Measurements from ENCODE around the gene TEX2. TPM values are rescaled to one million over a fixed set of nuclear protein-coding genes. Genes with fewer than 3 reads are reported as not detected.

TEX2 gene
- total and polyA plus RNA-seq, 2 experiments from 2014 or later, result 7.5 to 17.7 TPM

DNA sequence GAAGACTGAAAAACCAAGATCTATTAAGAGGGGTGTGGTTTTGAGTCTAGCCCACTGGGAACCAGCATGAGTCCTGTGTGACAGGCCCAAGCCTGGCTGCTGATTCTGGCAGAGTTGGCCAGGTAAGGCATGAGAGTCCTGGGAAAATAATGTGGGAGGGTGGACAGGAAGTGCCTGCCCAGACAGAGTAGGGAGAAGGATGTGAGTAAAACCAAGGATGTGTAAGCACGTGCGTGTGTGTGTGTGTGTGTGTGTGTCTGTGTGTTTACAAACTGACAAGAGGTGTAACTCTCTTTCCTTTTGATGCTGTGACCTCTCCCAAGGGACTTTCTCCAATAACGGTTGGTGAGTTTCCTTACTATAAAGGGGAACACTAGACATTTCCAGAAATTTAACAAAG lies 15.6 kb upstream of the TEX2 start:
- no peaks in the 10 kb centered on the region for H3K4me1 Mint-ChIP-seq
- Histone ChIP-seq H3K4me3 (no peak overlapping the region), H3K4me1 (ENCODE audit: insufficient read depth) (no peaks in the 10 kb centered on the region), H3F3A (replicated peaks; ENCODE audit: low read depth) (no peaks in the 10 kb centered on the region), H4K20me1 (replicated peaks; ENCODE audit: insufficient read depth) (no peaks in the 10 kb centered on the region; the same call in none of the 2 replicates), H3K27me3 (ENCODE audit: insufficient read depth) (no peaks in the 10 kb centered on the region), H2AFZ (peak overlapping the region; percentile 18; the same call in 1 of the 2 replicates), H3K4me2 (no peak overlapping the region), H3K9me2 (ENCODE audit: insufficient read depth) (no peaks in the 10 kb centered on the region), H3K36me3 (ENCODE audit: insufficient read depth) (no peaks in the 10 kb centered on the region), H3K79me2 (replicated peaks; ENCODE audit: insufficient read depth) (no peaks in the 10 kb centered on the region), H3K27ac (ENCODE audit: low read depth) (no peak overlapping the region)
- no peaks in the 10 kb centered on the region; the same call in 2 of the 3 replicates for H3K9me3 Mint-ChIP-seq
- ATAC-seq, result no peak
- no peak for DNase-seq (ENCODE audit: low spot score)
- no peak for TF ChIP-seq CREB1 (CRISPR knock-in tag; IDR thresholded peaks at IDR 0.05; ENCODE audit: low read depth)
- TF ChIP-seq, protein P1, sequence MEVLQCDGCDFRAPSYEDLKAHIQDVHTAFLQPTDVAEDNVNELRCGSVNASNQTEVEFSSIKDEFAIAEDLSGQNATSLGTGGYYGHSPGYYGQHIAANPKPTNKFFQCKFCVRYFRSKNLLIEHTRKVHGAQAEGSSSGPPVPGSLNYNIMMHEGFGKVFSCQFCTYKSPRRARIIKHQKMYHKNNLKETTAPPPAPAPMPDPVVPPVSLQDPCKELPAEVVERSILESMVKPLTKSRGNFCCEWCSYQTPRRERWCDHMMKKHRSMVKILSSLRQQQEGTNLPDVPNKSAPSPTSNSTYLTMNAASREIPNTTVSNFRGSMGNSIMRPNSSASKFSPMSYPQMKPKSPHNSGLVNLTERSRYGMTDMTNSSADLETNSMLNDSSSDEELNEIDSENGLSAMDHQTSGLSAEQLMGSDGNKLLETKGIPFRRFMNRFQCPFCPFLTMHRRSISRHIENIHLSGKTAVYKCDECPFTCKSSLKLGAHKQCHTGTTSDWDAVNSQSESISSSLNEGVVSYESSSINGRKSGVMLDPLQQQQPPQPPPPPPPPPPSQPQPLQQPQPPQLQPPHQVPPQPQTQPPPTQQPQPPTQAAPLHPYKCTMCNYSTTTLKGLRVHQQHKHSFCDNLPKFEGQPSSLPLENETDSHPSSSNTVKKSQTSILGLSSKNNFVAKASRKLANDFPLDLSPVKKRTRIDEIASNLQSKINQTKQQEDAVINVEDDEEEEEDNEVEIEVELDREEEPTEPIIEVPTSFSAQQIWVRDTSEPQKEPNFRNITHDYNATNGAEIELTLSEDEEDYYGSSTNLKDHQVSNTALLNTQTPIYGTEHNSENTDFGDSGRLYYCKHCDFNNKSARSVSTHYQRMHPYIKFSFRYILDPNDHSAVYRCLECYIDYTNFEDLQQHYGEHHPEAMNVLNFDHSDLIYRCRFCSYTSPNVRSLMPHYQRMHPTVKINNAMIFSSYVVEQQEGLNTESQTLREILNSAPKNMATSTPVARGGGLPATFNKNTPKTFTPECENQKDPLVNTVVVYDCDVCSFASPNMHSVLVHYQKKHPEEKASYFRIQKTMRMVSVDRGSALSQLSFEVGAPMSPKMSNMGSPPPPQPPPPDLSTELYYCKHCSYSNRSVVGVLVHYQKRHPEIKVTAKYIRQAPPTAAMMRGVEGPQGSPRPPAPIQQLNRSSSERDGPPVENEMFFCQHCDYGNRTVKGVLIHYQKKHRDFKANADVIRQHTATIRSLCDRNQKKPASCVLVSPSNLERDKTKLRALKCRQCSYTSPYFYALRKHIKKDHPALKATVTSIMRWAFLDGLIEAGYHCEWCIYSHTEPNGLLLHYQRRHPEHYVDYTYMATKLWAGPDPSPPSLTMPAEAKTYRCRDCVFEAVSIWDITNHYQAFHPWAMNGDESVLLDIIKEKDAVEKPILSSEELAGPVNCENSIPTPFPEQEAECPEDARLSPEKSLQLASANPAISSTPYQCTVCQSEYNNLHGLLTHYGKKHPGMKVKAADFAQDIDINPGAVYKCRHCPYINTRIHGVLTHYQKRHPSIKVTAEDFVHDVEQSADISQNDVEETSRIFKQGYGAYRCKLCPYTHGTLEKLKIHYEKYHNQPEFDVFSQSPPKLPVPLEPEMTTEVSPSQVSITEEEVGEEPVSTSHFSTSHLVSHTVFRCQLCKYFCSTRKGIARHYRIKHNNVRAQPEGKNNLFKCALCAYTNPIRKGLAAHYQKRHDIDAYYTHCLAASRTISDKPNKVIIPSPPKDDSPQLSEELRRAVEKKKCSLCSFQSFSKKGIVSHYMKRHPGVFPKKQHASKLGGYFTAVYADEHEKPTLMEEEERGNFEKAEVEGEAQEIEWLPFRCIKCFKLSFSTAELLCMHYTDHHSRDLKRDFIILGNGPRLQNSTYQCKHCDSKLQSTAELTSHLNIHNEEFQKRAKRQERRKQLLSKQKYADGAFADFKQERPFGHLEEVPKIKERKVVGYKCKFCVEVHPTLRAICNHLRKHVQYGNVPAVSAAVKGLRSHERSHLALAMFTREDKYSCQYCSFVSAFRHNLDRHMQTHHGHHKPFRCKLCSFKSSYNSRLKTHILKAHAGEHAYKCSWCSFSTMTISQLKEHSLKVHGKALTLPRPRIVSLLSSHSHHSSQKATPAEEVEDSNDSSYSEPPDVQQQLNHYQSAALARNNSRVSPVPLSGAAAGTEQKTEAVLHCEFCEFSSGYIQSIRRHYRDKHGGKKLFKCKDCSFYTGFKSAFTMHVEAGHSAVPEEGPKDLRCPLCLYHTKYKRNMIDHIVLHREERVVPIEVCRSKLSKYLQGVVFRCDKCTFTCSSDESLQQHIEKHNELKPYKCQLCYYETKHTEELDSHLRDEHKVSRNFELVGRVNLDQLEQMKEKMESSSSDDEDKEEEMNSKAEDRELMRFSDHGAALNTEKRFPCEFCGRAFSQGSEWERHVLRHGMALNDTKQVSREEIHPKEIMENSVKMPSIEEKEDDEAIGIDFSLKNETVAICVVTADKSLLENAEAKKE (CRISPR knock-in tag; IDR thresholded peaks at IDR 0.05), result no peak
- no peak for TF ChIP-seq ETS1 (IDR thresholded peaks at IDR 0.05)
- TF ChIP-seq REST (IDR thresholded peaks at IDR 0.05; ENCODE audit: unreplicated experiment), result no peak
- TF ChIP-seq EZH2phosphoT487 (IDR thresholded peaks at IDR 0.05; ENCODE audit: unreplicated experiment), result no peak
- TF ChIP-seq ZNF331 (CRISPR knock-in tag; IDR thresholded peaks at IDR 0.05; ENCODE audit: low read depth), result no peak
- no peak for TF ChIP-seq JUNB (IDR thresholded peaks at IDR 0.05; ENCODE audit: unreplicated experiment)
- TF ChIP-seq STAT1 (IDR thresholded peaks at IDR 0.05; ENCODE audit: unreplicated experiment), result no peak
- TF ChIP-seq NANOG (IDR thresholded peaks at IDR 0.05; ENCODE audit: borderline replicate concordance), result no peak
- no peak for TF ChIP-seq POLR2AphosphoS5 (IDR thresholded peaks at IDR 0.05; ENCODE audit: low read depth)
- no peak for TF ChIP-seq ZNF114 (CRISPR knock-in tag; IDR thresholded peaks at IDR 0.05)
- TF ChIP-seq CTCF (conservative IDR thresholded peaks at IDR 0.05; ENCODE audit: low read depth in 2 of 2), result no peak
- no peak for TF ChIP-seq EZH2 (IDR thresholded peaks at IDR 0.05; ENCODE audit: low read depth, unreplicated experiment)
- H3K36me3 Mint-ChIP-seq (ENCODE audit: low read depth), result no peaks in the 10 kb centered on the region
- no peak overlapping the region for H3K4me3 Mint-ChIP-seq
- H3K27me3 Mint-ChIP-seq (ENCODE audit: insufficient read depth, low read depth, poor library complexity), result peaks cover 3% of the 10 kb centered on the region
- H3K27ac Mint-ChIP-seq, result no peak overlapping the region
